Activated T-cell treated with anti-CD3 and anti-CD28 coated beads, Interleukin-2, amount 50 U/mL, for 72 hours (primary cell): ENCODE data around the gene KPNA6. TPM values are rescaled to one million over a fixed set of nuclear protein-coding genes. Genes with fewer than 3 reads are reported as not detected.
"Not testable (repeated sequence)": the region's sequence is repeated elsewhere in the genome, so short reads cannot be mapped to it uniquely, and the experiment has no call there.

Experiments used
- ATAC-seq, 2 donors: fragments of 150-1000 bp; cut with Tn5 transposase; replicated peaks in 1 of 2; 2 replicates each; pipeline ENCODE4 v1.10.0; 2021; ENCODE audit warnings: moderate library complexity in 2 of 2, mild to moderate bottlenecking in 1 of 2
- DNase-seq, 2 donors: peaks; one replicate each; pipeline ENCODE4 v3.0.0; 2021 to 2022; ENCODE audit warnings: mixed read lengths in 1 of 2
- H3K27ac Mint-ChIP-seq: one replicate; pipeline ENCODE4 v1.8.0; 2022; ENCODE audit warnings: mild to moderate bottlenecking, moderate library complexity, mixed read lengths
- H3K27me3 Mint-ChIP-seq: one replicate; pipeline ENCODE4 v1.8.0; 2022; ENCODE audit warnings: low read depth, mixed read lengths
- H3K36me3 Mint-ChIP-seq, 2 donors: one replicate each; pipeline ENCODE4 v1.8.0; 2022; ENCODE audit warnings: mixed read lengths in 2 of 2, mild to moderate bottlenecking in 1 of 2; ENCODE audit not compliant: insufficient read depth in 2 of 2
- H3K4me1 Mint-ChIP-seq: one replicate; pipeline ENCODE4 v1.8.0; 2022; ENCODE audit warnings: low read depth, mixed read lengths
- H3K4me3 Mint-ChIP-seq, 2 donors: one replicate each; pipeline ENCODE4 v1.8.0; 2022; ENCODE audit warnings: mild to moderate bottlenecking in 2 of 2, mixed read lengths in 2 of 2, moderate library complexity in 2 of 2
- H3K9me3 Mint-ChIP-seq, 2 donors: one replicate each; pipeline ENCODE4 v1.8.0; 2022; ENCODE audit warnings: mixed read lengths in 2 of 2
- total RNA-seq, 2 donors: library from RNA; stranded (reverse); gene quantifications; one replicate each; pipeline ENCODE4 v1.2.3, GENCODE V29; 2022

KPNA6 gene
- total RNA-seq, 2 donors from 2014 or later: 63.3 to 65.8 TPM

DNA sequence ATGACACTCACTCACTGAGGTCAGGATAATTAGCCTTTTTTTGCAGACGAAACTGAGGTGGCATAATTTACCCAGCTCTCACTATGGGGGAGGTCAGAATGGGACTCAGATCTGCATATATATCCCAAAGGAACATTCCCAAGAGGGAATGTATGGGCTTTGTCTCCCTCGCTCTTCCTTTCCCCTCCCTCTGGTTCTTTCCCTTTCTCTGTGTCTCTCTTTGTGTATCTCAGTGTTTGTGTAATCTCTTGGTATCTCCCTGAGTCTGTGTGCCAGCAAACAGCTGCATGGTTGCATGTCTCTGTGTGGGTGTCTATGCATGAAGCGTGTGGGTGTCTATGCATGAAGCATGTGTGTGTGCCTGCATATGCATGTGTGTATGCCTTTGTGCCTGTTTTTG, 30.4 kb upstream of the KPNA6 start:
- Mint-ChIP-seq H3K27ac (no peak overlapping the region), H3K4me3 (no peak overlapping the region), H3K4me1 (peaks cover 32% of the 10 kb centered on the region), H3K36me3 (peaks cover 1 to 14% of the 10 kb centered on the region in 2 donors), H3K27me3 (no peaks in the 10 kb centered on the region), H3K9me3 (no peaks in the 10 kb centered on the region)
- ATAC-seq (no peak), DNase-seq (no peak)

GRCh38 chr1:32082022-32082421, 25.8 kb upstream of the KPNA6 start:
- DNase-seq (no peak), ATAC-seq (no peak)
- H3K27me3 Mint-ChIP-seq: no peaks in the 10 kb centered on the region
- no peak overlapping the region for H3K4me3 Mint-ChIP-seq
- no peaks in the 10 kb centered on the region for H3K4me1 Mint-ChIP-seq
- H3K36me3 Mint-ChIP-seq: peaks cover 7 to 19% of the 10 kb centered on the region in 2 donors
- no peaks in the 10 kb centered on the region for H3K9me3 Mint-ChIP-seq
- no peak overlapping the region for H3K27ac Mint-ChIP-seq

DNA sequence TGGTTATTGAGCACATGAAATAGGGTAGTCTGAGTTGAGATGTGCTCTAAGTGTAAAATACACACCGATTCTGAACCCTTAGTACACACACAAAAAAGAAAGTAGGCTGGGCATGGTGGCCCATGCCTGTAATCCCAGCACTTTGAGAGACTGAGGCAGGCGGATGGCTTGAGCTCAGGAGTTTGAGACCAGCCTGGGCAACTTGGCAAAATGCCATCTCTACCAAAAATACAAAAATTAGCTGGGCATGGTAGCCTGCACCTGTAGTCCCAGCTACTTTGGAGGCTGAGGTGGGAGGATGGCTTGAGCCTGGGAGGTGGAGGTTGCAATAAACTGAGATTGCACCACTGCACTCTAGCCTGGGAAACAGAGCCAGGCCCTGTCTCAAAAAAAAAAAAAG, 21.5 kb upstream of the KPNA6 start:
- not testable (repeated sequence) for H3K27me3 Mint-ChIP-seq, H3K36me3 Mint-ChIP-seq, H3K4me1 Mint-ChIP-seq, H3K9me3 Mint-ChIP-seq, DNase-seq, H3K27ac Mint-ChIP-seq, H3K4me3 Mint-ChIP-seq, ATAC-seq

DNA sequence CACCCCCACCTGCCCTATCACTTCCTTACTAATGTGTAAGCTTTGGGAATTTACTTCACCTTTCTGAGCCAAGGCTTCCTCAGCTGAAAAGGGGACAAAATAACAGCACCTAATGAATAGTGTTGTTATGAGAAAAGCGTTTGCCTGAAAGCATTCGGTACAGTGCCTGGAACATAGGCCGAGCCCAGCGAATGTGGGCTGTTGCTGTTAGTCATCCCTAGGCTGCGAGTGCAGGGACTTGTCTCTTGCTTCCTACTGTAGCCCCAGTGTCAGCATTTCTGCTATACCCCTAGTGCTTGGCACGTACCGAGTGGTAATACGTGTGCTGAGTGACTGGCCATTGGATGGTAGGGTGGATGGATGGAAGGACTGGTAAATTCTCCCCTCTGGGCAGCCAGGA, 16.7 kb upstream of the KPNA6 start:
- Mint-ChIP-seq H3K9me3 (no peaks in the 10 kb centered on the region), H3K4me1 (no peaks in the 10 kb centered on the region), H3K27me3 (no peaks in the 10 kb centered on the region), H3K4me3 (no peak overlapping the region), H3K36me3 (peaks cover 2 to 6% of the 10 kb centered on the region in 2 donors), H3K27ac (no peak overlapping the region)
- DNase-seq (no peak), ATAC-seq (no peak)

GRCh38 chr1:32091591-32091990, 16.3 kb upstream of the KPNA6 start:
- ATAC-seq: no peak
- no peaks in the 10 kb centered on the region for H3K9me3 Mint-ChIP-seq
- no peak overlapping the region for H3K27ac Mint-ChIP-seq
- no peaks in the 10 kb centered on the region for H3K27me3 Mint-ChIP-seq
- H3K36me3 Mint-ChIP-seq: peaks cover 2 to 6% of the 10 kb centered on the region in 2 donors
- DNase-seq: no peak
- no peaks in the 10 kb centered on the region for H3K4me1 Mint-ChIP-seq
- no peak overlapping the region for H3K4me3 Mint-ChIP-seq

DNA sequence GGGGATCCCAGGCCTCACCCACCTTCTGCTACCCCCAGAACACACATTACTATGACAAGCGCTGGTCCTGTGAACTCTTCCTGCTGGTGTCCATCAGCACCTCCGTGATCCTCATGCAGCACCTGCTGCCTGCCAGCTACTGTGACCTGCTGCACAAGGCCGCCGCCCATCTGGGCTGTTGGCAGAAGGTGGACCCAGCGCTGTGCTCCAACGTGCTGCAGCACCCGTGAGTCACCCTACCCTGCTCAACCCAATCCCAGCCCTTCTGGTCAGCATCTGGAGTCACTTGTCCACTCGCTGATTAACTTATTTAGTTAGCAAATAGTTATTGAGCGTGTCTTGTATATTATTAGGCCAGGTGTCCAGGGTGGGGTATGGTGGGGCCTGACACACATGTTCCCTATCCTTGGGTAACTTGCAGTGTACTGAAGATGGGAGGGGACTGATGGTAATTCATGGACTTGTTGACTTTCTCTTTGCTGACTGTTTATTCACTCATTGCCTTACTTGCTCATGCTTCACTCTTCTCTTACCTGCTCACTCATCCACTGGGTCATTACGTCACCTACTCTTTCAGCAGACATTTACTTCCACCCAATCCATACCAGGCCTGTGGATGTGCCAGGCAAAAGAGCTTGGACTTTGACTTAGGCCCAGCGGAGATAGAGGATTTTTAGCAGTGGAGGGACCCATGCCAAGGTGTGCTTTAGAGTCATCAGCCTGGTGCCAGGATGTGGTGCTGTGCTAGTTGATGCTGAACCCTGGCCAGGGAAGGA, 12.9 kb upstream of the KPNA6 start:
- ATAC-seq (no peak), DNase-seq (no peak)
- Mint-ChIP-seq H3K27me3 (no peaks in the 10 kb centered on the region), H3K4me3 (no peak overlapping the region), H3K4me1 (no peaks in the 10 kb centered on the region), H3K36me3 (peaks cover 2 to 16% of the 10 kb centered on the region in 2 donors), H3K9me3 (no peaks in the 10 kb centered on the region), H3K27ac (no peak overlapping the region)

GRCh38 chr1:32099426-32099825, 8.4 kb upstream of the KPNA6 start:
- ATAC-seq (no peak), DNase-seq (no peak)
- no peaks in the 10 kb centered on the region for H3K27me3 Mint-ChIP-seq
- no peak overlapping the region for H3K4me3 Mint-ChIP-seq
- H3K36me3 Mint-ChIP-seq: peaks cover 2 to 16% of the 10 kb centered on the region in 2 donors
- no peaks in the 10 kb centered on the region for H3K9me3 Mint-ChIP-seq
- peaks cover 7% of the 10 kb centered on the region for H3K4me1 Mint-ChIP-seq
- peak overlapping the region; percentile 16 for H3K27ac Mint-ChIP-seq

DNA sequence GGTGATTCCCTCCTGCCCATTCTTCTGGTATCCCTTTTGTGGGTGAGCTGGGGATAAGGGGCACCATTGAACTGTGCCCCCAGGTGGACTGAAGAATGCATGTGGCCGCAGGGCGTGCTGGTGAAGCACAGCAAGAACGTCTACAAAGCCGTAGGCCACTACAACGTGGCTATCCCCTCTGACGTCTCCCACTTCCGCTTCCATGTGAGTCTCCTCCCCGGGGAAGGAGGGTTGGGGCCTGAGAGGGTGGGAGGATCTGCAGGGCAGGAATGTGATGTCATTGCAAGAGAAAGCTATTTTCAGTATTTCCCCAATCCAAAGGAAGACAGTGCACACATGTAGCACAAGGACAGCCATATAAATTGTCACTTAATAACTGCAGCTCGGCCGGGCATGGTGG, 7.5 kb upstream of the KPNA6 start:
- Mint-ChIP-seq H3K4me1 (peaks cover 7% of the 10 kb centered on the region), H3K27ac (no peak overlapping the region), H3K36me3 (peaks cover 2 to 13% of the 10 kb centered on the region in 2 donors), H3K4me3 (no peak overlapping the region), H3K27me3 (no peaks in the 10 kb centered on the region), H3K9me3 (no peaks in the 10 kb centered on the region)
- ATAC-seq (no peak), DNase-seq (no peak)

GRCh38 chr1:32100807-32101708, 6.8 kb upstream of the KPNA6 start:
- H3K36me3 Mint-ChIP-seq: peaks cover 2 to 11% of the 10 kb centered on the region in 2 donors
- ATAC-seq (no peak), DNase-seq (no peak)
- H3K27ac Mint-ChIP-seq: no peak overlapping the region
- peaks cover 7% of the 10 kb centered on the region for H3K4me1 Mint-ChIP-seq
- no peaks in the 10 kb centered on the region for H3K9me3 Mint-ChIP-seq
- no peak overlapping the region for H3K4me3 Mint-ChIP-seq
- H3K27me3 Mint-ChIP-seq: no peaks in the 10 kb centered on the region

DNA sequence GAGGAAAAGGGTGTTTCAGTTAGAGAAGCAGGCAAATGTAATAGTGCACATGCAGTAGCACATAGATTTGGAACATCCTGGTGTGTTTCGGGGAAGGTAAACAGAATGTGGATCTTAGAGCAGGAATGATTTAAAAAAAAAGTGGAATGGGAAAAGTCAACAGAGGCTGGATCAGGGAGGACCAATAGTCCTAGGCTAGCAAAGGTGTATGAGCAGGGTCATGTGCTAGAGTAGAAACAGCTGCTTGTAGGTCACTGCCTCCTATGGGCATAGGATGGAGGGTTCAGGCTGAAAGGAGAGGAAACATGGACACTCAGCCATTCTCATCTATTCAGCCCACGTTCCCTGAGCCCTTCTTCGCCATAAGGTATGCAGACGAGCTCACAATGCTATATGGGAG, 3.7 kb upstream of the KPNA6 start:
- Mint-ChIP-seq H3K9me3 (no peaks in the 10 kb centered on the region), H3K4me1 (peaks cover 14% of the 10 kb centered on the region), H3K36me3 (peaks cover 0 to 4% of the 10 kb centered on the region in 2 donors), H3K4me3 (no peak overlapping the region), H3K27ac (no peak overlapping the region), H3K27me3 (no peaks in the 10 kb centered on the region)
- DNase-seq: no peak
- no peak for ATAC-seq

DNA sequence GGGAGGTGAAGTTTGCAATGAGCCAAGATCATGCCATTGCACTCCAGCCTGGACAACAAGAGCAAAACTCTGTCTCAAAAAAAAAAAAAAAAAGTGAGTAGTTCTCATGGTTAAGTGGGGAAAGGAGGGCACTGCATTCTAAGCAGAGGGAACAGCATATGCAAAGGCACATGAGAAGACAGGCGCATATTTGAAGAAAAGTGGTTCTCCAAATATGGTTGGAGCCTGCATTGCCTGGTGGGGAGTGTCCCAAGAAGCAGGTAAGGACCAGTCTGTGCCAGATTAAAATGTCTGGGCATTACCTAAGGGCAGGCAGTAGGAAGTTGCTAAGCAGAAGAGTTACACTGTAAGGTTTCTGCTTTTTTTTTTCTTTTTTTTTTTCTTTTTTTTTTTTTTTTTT, 2.5 kb upstream of the KPNA6 start:
- no peak overlapping the region for H3K4me3 Mint-ChIP-seq
- no peak for DNase-seq
- H3K27ac Mint-ChIP-seq: no peak overlapping the region
- peaks cover 26% of the 10 kb centered on the region for H3K4me1 Mint-ChIP-seq
- no peaks in the 10 kb centered on the region for H3K27me3 Mint-ChIP-seq
- peaks cover 2 to 4% of the 10 kb centered on the region in 2 donors for H3K36me3 Mint-ChIP-seq
- ATAC-seq: no peak
- no peaks in the 10 kb centered on the region for H3K9me3 Mint-ChIP-seq

DNA sequence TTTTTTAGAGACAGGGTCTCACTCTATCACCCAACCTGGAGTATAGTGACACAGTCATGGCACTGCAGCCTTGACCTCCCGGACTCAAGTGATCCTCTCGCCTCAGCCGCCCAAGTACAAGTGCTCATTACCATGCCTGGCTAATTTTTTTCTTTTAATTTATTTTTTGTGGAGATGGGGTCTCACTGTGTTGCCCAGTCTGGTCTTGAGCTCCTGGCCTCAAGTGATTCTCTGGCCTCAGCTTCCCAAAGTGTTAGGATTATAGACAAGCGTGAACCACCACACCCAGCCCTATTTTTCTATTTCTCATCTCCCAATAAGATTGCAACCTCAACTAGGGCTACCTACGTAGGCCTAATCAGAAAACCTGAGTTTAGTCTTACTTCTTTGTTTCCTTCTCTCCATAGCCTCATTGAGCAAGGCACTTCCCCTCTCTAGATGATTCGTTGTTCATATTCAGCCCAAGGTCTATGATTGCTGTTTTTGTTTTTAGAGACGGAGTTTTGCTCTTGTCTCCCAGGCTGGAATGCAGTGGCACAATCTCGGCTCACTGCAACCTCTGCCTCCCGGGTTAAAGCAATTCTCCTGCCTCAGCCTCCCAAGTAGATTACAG, 1.1 kb upstream of the KPNA6 start:
- no peak for DNase-seq
- no peaks in the 10 kb centered on the region for H3K9me3 Mint-ChIP-seq
- peak overlapping the region; percentile 26 to 84 for H3K4me3 Mint-ChIP-seq
- H3K27me3 Mint-ChIP-seq: no peaks in the 10 kb centered on the region
- H3K4me1 Mint-ChIP-seq: peaks cover 33% of the 10 kb centered on the region
- H3K27ac Mint-ChIP-seq: peak overlapping the region; percentile 18
- ATAC-seq: no peak
- H3K36me3 Mint-ChIP-seq: peaks cover 4% of the 10 kb centered on the region in 2 donors

- Mint-ChIP-seq H3K27ac (peak overlapping the region; percentile 76), H3K36me3 (peaks cover 4 to 9% of the 10 kb centered on the region in 2 donors), H3K27me3 (no peaks in the 10 kb centered on the region), H3K4me1 (peaks cover 60% of the 10 kb centered on the region), H3K4me3 (peak overlapping the region in 1 of 2 donors; percentile 68), H3K9me3 (no peaks in the 10 kb centered on the region)
- no peak for DNase-seq
- no peak for ATAC-seq
Observed at GRCh38 chr1:32111040-32111623, 3.3 kb downstream of the KPNA6 start.
